Activated naive CD8-positive, alpha-beta T cell treated with anti-CD3 and anti-CD28 coated beads for 36 hours (primary cell): Measurements from ENCODE around the gene KIRREL3. TPM values are rescaled to one million over a fixed set of nuclear protein-coding genes. Genes with fewer than 3 reads are reported as not detected.

Experiments
- DNase-seq: peaks from one replicate; pipeline ENCODE4 v3.0.0; 2021
- H3K27ac Mint-ChIP-seq: one replicate; pipeline ENCODE4 v1.8.0; 2022; ENCODE audit warnings: mild to moderate bottlenecking, moderate library complexity, mixed read lengths
- H3K27me3 Mint-ChIP-seq: one replicate; pipeline ENCODE4 v1.8.0; 2022; ENCODE audit warnings: mild to moderate bottlenecking, mixed read lengths
- H3K36me3 Mint-ChIP-seq: one replicate; pipeline ENCODE4 v1.8.0; 2021; ENCODE audit warnings: mild to moderate bottlenecking, mixed read lengths
- H3K4me1 Mint-ChIP-seq: one replicate; pipeline ENCODE4 v1.8.0; 2021; ENCODE audit warnings: mixed read lengths
- H3K4me3 Mint-ChIP-seq: one replicate; pipeline ENCODE4 v1.8.0; 2022; ENCODE audit warnings: mild to moderate bottlenecking, moderate library complexity, mixed read lengths
- H3K9me3 Mint-ChIP-seq: one replicate; pipeline ENCODE4 v1.8.0; 2022; ENCODE audit warnings: mixed read lengths
- total RNA-seq, 2 experiments: library from RNA; stranded (reverse); gene quantifications; one replicate each; pipeline ENCODE4 v1.2.3, GENCODE V29; 2021

KIRREL3 gene
- total RNA-seq, 2 experiments from 2014 or later: not detected

DNA sequence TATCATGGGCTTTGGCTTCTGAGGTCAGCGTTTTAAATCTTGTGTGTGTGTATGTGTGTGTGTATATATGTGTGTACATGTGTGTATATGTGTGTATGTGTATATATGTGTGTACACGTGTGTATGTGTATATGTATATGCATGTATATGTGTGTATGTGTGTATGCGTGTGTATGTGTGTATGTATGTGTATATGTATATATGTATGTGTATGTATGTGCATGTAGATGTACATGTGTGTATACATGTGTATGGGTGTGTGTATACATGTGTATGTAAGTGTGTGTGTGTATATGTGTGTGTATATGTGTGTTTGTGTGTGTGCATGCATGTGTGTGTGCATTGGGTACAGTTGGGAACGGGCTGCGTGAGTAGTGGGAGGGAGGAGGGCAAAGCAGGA lies 522.1 kb downstream of the KIRREL3 start:
- peaks cover 9% of the 10 kb centered on the region for H3K4me1 Mint-ChIP-seq
- no peak overlapping the region for H3K27ac Mint-ChIP-seq
- DNase-seq: no peak
- H3K27me3 Mint-ChIP-seq: no peaks in the 10 kb centered on the region
- H3K36me3 Mint-ChIP-seq: no peaks in the 10 kb centered on the region
- no peak overlapping the region for H3K4me3 Mint-ChIP-seq
- H3K9me3 Mint-ChIP-seq: no peaks in the 10 kb centered on the region

DNA sequence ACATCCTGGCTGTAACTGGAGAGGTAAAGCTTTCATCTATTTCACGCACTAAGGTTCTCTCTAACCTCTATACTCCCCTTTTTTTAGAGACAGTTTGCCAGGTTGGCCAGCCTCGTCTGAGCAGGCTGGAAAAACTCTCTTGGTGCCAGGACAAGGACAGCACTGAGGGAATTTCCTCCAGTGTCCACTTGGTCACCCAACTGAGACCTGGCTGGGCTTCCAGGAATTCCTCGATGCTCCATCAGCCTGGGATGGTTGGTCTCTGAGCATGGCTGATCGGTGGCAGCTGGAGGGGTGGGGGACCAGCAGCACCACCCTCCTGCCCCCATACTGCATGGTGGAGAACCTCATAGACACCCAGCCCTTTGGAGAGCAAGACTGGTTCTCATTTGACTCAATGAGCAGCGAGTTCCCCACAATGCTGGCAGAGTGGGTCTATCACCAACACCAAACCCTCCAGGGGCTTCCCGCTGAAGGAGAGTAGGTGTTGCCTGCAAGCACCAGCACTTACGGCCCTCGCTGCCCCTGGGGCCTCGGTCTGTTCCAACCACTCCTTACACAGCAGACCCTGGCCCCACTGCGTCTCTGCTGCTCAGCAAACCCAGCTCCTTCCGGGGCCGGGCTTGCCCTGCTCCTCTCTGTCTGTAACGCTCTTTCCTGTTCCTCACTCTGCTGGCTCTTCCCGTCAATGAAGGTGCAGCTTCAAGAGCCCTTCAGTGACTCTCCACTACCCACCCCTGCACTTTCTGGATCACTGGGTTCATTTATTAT lies 522.9 kb downstream of the KIRREL3 start:
- Mint-ChIP-seq H3K4me3 (no peak overlapping the region), H3K27ac (no peak overlapping the region), H3K36me3 (no peaks in the 10 kb centered on the region), H3K9me3 (no peaks in the 10 kb centered on the region), H3K4me1 (peaks cover 9% of the 10 kb centered on the region), H3K27me3 (no peaks in the 10 kb centered on the region)
- DNase-seq: no peak

DNA sequence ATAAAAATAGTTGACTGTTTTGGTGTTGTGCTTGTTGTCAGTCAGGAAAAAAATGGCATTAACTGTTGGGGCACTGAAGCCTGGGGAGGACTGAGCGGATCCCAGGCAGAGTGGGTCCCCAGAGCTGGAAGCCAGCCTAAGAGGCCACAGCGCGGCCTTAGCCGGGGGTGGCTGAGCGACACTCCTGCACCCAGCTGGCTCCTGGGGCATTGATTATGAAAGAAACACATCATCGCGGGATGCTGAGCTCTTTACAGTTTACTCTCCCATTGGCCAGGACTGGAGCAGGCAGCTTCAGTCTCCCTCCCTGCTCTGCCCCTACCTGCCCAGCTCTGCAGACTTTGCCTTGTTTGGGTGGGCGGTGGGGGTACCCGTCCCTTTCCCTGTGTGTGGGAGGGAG lies 523.6 kb downstream of the KIRREL3 start:
- no peak overlapping the region for H3K4me3 Mint-ChIP-seq
- H3K27ac Mint-ChIP-seq: no peak overlapping the region
- peaks cover 9% of the 10 kb centered on the region for H3K4me1 Mint-ChIP-seq
- H3K36me3 Mint-ChIP-seq: no peaks in the 10 kb centered on the region
- no peak for DNase-seq
- no peaks in the 10 kb centered on the region for H3K9me3 Mint-ChIP-seq
- no peaks in the 10 kb centered on the region for H3K27me3 Mint-ChIP-seq

DNA sequence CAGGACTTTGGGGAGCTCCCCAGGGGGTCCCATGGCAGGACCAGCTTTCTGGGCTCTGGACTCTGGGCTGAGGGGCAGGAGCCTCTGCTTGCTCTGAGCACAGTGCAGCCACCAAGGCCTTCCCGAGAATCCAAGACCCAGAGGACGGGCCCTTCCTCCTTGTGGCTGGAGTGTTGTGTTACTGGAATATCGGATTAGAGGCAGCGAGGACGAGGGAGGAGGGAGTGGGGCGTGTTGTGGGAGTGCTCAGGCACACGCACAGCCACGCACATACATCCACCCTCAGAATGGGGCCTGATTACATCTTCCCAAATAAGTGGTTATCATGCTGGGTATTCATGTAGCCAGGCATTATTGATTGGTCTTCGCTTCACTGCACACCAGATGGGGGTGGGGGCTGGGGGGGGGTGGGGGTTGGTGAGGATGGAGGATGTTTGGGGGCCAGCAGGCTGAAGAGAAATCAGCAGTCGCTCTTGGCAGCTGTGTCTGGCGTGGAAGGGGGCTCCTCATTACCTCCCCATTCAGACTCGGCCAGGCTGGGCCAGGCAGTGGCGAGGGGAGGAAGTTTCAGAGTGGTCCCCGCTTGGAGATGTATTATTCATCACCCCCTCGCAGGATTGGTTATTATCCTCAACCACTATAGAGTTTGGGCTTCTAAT lies 524.2 kb downstream of the KIRREL3 start:
- H3K27ac Mint-ChIP-seq: no peak overlapping the region
- H3K36me3 Mint-ChIP-seq: no peaks in the 10 kb centered on the region
- no peaks in the 10 kb centered on the region for H3K27me3 Mint-ChIP-seq
- peaks cover 9% of the 10 kb centered on the region for H3K4me1 Mint-ChIP-seq
- H3K9me3 Mint-ChIP-seq: no peaks in the 10 kb centered on the region
- DNase-seq: no peak
- no peak overlapping the region for H3K4me3 Mint-ChIP-seq

DNA sequence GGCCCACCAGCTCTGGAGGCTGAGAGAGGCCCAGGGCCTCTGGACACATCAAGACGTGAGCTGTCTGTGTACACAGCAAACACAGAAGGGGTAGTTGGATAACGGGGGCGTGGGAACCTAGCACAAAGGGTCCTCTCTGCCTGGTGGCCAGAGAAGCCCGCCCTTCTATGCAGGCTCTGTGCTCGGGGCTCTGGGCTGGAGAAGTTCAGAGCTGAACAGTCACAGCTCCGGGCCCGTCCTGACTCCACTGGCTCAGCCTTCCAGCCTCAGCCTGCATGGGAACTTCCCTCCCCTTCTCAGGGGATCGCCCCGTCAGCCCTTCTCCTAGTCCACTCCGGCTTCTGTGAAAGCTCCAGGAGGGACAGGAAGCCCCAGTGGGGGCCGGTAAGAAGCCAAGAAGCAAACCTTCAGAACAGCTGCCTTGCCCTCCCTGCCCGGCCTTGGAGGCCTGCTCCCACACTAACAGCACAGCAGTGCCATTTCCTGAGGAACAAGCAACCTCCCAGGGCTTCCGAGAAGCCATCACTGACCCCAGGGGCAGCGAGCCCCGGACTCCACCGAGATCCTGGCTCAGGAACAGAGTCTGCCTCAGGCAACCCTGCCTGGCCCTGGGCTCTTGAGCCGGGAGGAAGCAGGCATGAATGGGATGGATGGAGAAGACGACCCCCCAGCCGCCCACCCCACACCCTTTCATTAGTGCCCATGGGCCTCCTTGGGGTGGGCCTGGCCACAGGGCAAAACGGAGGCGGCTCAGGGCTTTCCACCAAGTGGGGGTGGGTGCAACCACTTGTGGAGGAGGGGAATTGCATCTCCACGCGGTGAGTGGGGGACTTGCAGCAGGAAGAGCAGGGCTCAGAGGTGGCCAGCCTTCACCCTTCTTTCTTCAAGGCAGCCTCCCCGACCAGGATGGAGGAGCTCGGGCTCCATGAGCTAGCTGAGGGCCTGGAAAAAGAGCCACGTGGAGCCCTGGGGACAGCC lies 525.3 kb downstream of the KIRREL3 start:
- Mint-ChIP-seq H3K27me3 (no peaks in the 10 kb centered on the region), H3K4me1 (peaks cover 2% of the 10 kb centered on the region), H3K4me3 (no peak overlapping the region), H3K36me3 (no peaks in the 10 kb centered on the region), H3K9me3 (no peaks in the 10 kb centered on the region), H3K27ac (no peak overlapping the region)
- no peak for DNase-seq

DNA sequence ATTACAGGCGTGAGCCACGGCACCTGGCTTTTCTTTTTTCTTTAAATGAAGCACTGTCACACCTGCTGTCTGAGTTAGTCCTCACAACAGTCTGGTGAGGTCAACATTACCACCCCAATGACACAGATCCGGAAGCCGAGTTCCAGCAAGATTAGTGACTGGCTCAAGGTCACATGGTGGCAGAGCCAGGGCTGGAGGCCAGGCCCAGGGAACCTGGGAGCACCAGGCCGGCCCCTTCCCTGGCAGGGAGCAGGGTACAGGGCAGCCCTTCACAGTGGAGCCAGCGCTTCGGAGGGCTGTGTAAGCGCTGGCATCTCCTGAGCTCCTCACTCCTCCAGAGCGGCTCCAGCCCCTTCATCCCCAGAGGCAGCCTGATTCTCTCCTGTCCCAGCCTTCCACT lies 526.4 kb downstream of the KIRREL3 start:
- no peak for DNase-seq
- H3K4me1 Mint-ChIP-seq: peaks cover 2% of the 10 kb centered on the region
- H3K4me3 Mint-ChIP-seq: no peak overlapping the region
- H3K27ac Mint-ChIP-seq: no peak overlapping the region
- H3K9me3 Mint-ChIP-seq: no peaks in the 10 kb centered on the region
- H3K36me3 Mint-ChIP-seq: no peaks in the 10 kb centered on the region
- H3K27me3 Mint-ChIP-seq: no peaks in the 10 kb centered on the region

DNA sequence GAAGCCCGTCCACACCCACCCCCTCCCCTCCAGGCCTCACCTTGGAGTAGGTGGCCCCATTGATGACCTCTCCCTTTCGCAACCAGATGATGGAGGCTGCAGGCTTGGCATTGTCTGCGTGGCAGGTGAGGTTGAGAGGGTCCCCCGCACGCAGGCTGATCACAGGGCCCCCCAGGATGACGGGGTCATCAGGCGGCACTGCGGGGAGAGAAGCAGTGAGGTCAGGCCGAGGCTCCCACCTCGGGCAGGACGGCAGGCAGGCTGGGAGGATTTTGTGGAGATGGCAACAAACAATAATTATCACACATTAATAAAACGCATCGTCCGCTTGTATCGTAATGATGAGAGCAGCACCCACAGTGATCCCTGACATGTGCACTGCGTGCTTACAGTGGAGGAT lies 527.3 kb downstream of the KIRREL3 start:
- H3K4me3 Mint-ChIP-seq: no peak overlapping the region
- H3K4me1 Mint-ChIP-seq: peaks cover 2% of the 10 kb centered on the region
- H3K36me3 Mint-ChIP-seq: no peaks in the 10 kb centered on the region
- H3K27me3 Mint-ChIP-seq: no peaks in the 10 kb centered on the region
- DNase-seq: no peak
- no peaks in the 10 kb centered on the region for H3K9me3 Mint-ChIP-seq
- H3K27ac Mint-ChIP-seq: no peak overlapping the region

DNA sequence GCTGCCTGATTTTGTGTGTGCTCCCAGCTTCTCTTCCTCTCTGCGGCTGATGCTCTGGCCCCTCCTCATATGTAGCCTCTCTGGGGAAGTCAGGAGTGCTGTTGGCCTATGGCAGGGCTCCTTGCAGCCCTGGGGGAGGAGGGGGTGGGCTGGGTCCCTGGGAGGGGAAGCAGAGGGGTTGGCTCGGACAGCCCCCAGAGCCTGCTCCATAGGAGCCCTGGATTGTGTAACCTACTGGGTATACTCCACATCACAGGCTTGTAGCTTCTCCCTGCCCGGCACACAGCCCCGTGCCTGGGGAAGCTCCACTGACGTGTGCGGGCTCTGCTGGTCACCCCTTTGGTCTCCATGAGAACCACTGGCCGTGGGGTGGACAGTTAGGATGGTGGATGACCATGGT lies 531.3 kb downstream of the KIRREL3 start:
- Mint-ChIP-seq H3K4me1 (peaks cover 14% of the 10 kb centered on the region), H3K4me3 (no peak overlapping the region), H3K36me3 (no peaks in the 10 kb centered on the region)

DNA sequence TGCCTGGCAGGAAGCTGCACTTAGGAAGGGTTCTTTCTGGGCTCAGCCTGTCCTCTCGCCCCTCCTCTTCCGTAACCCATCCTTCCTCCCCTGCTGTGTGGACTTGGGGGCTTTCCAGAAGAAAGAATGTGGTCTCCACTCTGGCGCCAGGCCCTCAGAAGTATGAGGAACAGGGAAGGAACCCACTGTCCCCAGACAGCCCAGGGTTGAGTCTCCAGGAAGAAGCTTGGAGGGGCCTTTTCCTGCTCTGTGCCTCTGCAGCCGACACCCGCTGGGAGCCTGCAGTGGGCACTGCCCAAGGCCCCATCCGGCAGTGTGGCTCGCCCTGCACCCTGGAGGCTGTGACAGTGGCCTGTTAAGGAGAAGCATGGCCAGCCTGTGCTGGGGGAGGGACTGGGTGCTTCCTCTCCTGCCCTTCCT lies 532.5 kb downstream of the KIRREL3 start:
- H3K27ac Mint-ChIP-seq: no peak overlapping the region
- no peak for DNase-seq
- no peaks in the 10 kb centered on the region for H3K9me3 Mint-ChIP-seq
- H3K27me3 Mint-ChIP-seq: peaks cover 3% of the 10 kb centered on the region
- peaks cover 14% of the 10 kb centered on the region for H3K4me1 Mint-ChIP-seq
- no peaks in the 10 kb centered on the region for H3K36me3 Mint-ChIP-seq
- no peak overlapping the region for H3K4me3 Mint-ChIP-seq

More for the DNA sequence above, 531.3 kb downstream of the KIRREL3 start:
- Mint-ChIP-seq H3K9me3 (no peaks in the 10 kb centered on the region), H3K27ac (no peak overlapping the region), H3K27me3 (peaks cover 2% of the 10 kb centered on the region)
- DNase-seq: no peak

DNA sequence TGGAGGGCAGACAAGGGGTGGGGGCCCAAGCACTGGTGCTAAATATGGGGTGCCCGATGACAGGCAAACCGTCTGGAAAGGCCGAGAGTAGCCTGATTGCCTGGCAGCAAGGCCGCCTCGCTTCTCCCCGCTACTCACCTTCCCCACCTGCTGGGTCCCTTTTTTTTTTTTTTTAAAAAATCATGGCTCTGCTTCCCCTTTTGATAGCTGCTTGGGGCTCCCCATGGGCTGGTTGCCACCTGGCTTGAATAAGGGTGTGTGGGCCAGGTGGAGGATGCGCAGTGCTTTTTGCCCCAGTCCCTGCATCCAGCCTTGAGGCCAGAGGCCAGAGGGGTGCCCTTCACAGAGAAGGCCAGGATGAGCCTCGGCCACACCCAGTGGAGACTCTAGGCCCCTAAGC lies 533.1 kb downstream of the KIRREL3 start:
- Mint-ChIP-seq H3K4me1 (peaks cover 14% of the 10 kb centered on the region), H3K27ac (no peak overlapping the region), H3K36me3 (no peaks in the 10 kb centered on the region), H3K9me3 (no peaks in the 10 kb centered on the region), H3K4me3 (no peak overlapping the region), H3K27me3 (peaks cover 3% of the 10 kb centered on the region)
- DNase-seq: no peak

DNA sequence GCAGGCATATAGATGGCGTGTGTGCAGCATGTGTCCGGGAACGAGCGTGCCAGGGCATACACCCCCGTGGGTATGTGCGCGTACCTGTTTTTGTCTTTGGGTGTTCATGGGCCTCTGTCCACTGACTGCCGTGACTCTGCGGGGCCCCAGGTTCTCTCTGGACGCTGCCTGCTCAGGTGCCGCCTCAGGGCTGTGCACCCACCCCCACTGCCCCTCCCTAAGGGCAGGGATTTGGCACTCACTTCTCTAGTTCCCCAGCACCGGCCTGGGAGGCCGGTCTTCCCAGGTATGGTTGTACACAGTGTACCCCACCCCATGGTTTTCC lies 533.6 kb downstream of the KIRREL3 start:
- Mint-ChIP-seq H3K4me3 (no peak overlapping the region), H3K27me3 (peaks cover 3% of the 10 kb centered on the region), H3K27ac (no peak overlapping the region)

DNA sequence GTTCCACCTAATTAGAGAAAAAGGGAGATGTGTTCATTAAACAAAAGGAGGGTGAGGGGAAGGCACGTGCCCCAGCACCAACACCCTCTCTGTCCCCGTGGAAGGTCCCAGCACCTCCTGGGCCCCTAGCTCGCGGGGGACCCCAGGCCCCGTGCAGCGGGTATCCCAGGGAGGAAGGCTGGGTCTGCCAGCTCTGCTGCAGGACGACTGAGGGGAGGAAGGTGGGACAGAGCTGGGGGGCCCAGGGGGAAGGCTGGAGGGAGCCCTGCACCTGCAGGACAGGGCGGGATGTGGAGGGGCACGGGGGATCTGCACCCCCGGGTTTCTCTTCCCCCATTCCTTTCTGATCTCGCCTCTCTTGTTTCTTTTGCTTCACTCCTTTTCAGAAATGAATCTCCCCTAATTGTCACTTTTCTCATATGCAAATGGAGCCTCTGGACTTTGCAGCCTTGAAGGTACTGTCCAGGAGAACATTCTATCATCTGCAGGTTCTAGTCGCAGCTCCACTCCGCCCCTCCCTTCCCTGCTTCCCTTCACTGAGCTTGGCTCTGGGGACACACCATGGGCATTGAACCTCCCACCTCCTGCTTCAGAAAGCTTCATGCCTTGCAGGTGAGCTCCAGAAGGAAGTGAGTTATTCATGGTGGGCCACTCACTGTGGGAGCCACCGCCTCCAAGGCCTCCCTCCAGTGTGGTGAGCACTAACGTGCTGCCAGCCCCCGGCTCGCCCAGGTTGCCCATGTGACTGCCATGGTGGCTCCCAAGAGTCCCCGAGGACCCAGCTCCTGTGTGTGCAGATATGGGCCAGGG lies 534.1 kb downstream of the KIRREL3 start:
- Mint-ChIP-seq H3K9me3 (no peaks in the 10 kb centered on the region), H3K4me3 (no peak overlapping the region), H3K36me3 (no peaks in the 10 kb centered on the region), H3K4me1 (peaks cover 14% of the 10 kb centered on the region), H3K27me3 (peaks cover 3% of the 10 kb centered on the region), H3K27ac (no peak overlapping the region)
- no peak for DNase-seq

More for the DNA sequence above, 533.6 kb downstream of the KIRREL3 start:
- no peaks in the 10 kb centered on the region for H3K9me3 Mint-ChIP-seq
- no peaks in the 10 kb centered on the region for H3K36me3 Mint-ChIP-seq
- DNase-seq: no peak
- peaks cover 14% of the 10 kb centered on the region for H3K4me1 Mint-ChIP-seq

DNA sequence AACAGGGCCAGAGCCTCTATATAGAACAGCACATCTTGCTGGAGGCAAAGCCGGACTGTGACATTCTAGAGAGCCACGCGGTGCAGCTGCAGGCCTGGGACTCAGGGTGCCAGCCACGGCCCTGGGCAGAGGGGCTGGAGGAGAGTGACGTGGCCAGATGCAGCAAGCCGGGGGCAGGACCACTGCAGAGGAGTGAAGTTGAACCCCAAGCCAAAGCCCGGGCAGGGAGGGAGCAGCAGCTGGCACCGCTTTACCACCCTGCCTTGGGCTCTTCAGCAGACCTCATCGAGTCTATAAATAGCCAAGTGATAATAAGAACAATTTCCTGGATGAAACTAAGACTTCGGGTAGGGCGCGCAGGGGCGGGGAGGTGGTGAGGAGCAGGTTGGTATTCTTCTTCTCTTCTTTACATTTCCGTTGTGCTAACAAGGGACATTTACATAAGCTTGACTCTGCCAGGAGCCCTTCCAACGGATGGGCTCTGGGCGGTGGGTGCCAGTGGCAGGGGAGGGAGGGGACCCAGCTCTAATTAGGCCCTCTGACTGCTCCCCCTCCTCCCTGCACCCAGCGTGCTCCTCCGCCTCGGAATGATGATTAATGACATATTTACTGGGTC lies 534.9 kb downstream of the KIRREL3 start:
- no peak for DNase-seq
- no peaks in the 10 kb centered on the region for H3K9me3 Mint-ChIP-seq
- no peaks in the 10 kb centered on the region for H3K36me3 Mint-ChIP-seq
- H3K27me3 Mint-ChIP-seq: peaks cover 3% of the 10 kb centered on the region
- no peak overlapping the region for H3K4me3 Mint-ChIP-seq
- H3K4me1 Mint-ChIP-seq: peaks cover 14% of the 10 kb centered on the region
- no peak overlapping the region for H3K27ac Mint-ChIP-seq

DNA sequence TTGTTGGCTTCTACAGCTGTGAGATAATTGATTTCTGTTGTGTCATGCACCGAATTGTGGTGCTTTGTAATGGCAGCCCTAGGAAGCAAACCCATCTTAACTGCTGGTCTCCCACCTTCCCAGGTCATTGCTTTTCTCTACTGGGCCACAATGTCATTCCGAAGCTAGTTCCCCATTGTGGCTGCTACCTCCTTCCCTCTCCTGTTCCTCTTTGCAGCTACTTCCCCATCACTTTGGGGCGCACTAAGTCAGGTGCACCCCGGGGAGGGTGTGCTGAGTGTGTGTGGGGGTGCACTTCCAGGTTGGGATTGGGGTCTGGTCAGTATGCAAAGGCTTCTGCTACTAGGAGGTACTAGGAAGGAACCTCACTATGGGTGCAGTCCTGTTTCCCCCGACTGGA lies 535.8 kb downstream of the KIRREL3 start:
- H3K9me3 Mint-ChIP-seq: no peaks in the 10 kb centered on the region
- DNase-seq: no peak
- H3K27ac Mint-ChIP-seq: no peak overlapping the region
- H3K27me3 Mint-ChIP-seq: peaks cover 3% of the 10 kb centered on the region
- H3K4me3 Mint-ChIP-seq: no peak overlapping the region
- H3K36me3 Mint-ChIP-seq: no peaks in the 10 kb centered on the region
- peaks cover 14% of the 10 kb centered on the region for H3K4me1 Mint-ChIP-seq
